C4-2B (cell line): ENCODE measurements around the gene ST6GALNAC6.

Experiments
- CTCF ChIP-seq: fragments of 450-650 bp; conservative IDR thresholded peaks from 2 replicates; pipeline ENCODE4 v1.5.1; 2017; ENCODE audit warnings: mild to moderate bottlenecking
- ZFX ChIP-seq: fragments of 450-650 bp; IDR thresholded peaks from 2 replicates; pipeline ENCODE4 v1.6.1; 2017

- TF ChIP-seq CTCF (no peak), ZFX (no peak)
Measured at GRCh38 chr9:127946728-127947127, 47.3 kb upstream of the ST6GALNAC6 start.
